Mesenchymal stem cell (in vitro differentiated cells and primary cell): ENCODE results near the gene CAVIN2.

Source experiments
- DNase-seq: peaks from one replicate; pipeline ENCODE4 v3.0.0-alpha.2; 2013
- H2AFZ ChIP-seq: one replicate; pipeline ENCODE4 v1.6.1; 2013; ENCODE audit warnings: low read depth, mild to moderate bottlenecking, control low read depth, inconsistent platforms, low read length, moderate library complexity
- H2AK5ac ChIP-seq: 2 replicates; pipeline ENCODE4 v1.6.1; 2013; ENCODE audit warnings: low read length, moderate library complexity, mild to moderate bottlenecking, inconsistent platforms; ENCODE audit not compliant: severe bottlenecking
- H2BK120ac ChIP-seq: one replicate; pipeline ENCODE4 v1.6.1; 2013; ENCODE audit warnings: low read depth, mild to moderate bottlenecking, inconsistent platforms, low read length, moderate library complexity
- H2BK12ac ChIP-seq, 2 experiments: one replicate each; pipeline ENCODE4 v1.6.1; 2013; ENCODE audit warnings: inconsistent platforms in 2 of 2, low read length in 2 of 2, mild to moderate bottlenecking in 2 of 2, moderate library complexity in 2 of 2, control low read depth in 1 of 2
- H2BK15ac ChIP-seq: one replicate; pipeline ENCODE4 v1.6.1; 2013; ENCODE audit warnings: mild to moderate bottlenecking, low read depth, inconsistent platforms; ENCODE audit not compliant: poor library complexity, severe bottlenecking
- H2BK5ac ChIP-seq: 2 replicates; pipeline ENCODE4 v1.6.1; 2013; ENCODE audit warnings: low read depth, mild to moderate bottlenecking, low read length, control low read depth, inconsistent platforms; ENCODE audit not compliant: poor library complexity, severe bottlenecking
- H3K14ac ChIP-seq, 2 experiments: one replicate each; pipeline ENCODE4 v1.6.1; 2013; ENCODE audit warnings: inconsistent platforms in 2 of 2, low read length in 2 of 2, control low read depth in 1 of 2, mild to moderate bottlenecking in 1 of 2, moderate library complexity in 1 of 2
- H3K18ac ChIP-seq, 2 experiments: one replicate each; pipeline ENCODE4 v1.6.1; 2013; ENCODE audit warnings: inconsistent platforms in 2 of 2, low read length in 2 of 2, control low read depth in 1 of 2, low read depth in 1 of 2, mild to moderate bottlenecking in 1 of 2
- H3K23ac ChIP-seq, 2 experiments: one replicate each; pipeline ENCODE4 v1.6.1; 2013; ENCODE audit warnings: inconsistent platforms in 2 of 2, low read length in 2 of 2, mild to moderate bottlenecking in 2 of 2, moderate library complexity in 2 of 2, control low read depth in 1 of 2
- H3K27ac ChIP-seq: 2 replicates; pipeline ENCODE4 v1.5.1; 2013; ENCODE audit warnings: mild to moderate bottlenecking, moderate library complexity, low read length, control low read depth, inconsistent platforms; ENCODE audit not compliant: poor library complexity, severe bottlenecking
- H3K27me3 ChIP-seq, 2 experiments: 2 replicates each; pipeline versions ENCODE4 v1.6.1 to v1.7.0; 2013; ENCODE audit warnings: low read length in 2 of 2, mild to moderate bottlenecking in 2 of 2, moderate library complexity in 2 of 2, control low read depth in 1 of 2, inconsistent platforms in 1 of 2; ENCODE audit not compliant: control insufficient read depth in 1 of 2, insufficient read depth in 1 of 2
- H3K36me3 ChIP-seq, 2 experiments: 2 replicates each; pipeline versions ENCODE4 v1.6.1 to v1.7.0; 2013; ENCODE audit warnings: low read length in 2 of 2, control low read depth in 1 of 2, inconsistent platforms in 1 of 2, low read depth in 1 of 2, mild to moderate bottlenecking in 1 of 2; ENCODE audit not compliant: insufficient read depth in 2 of 2, control insufficient read depth in 1 of 2
- H3K4ac ChIP-seq, 2 experiments: one replicate each; pipeline ENCODE4 v1.6.1; 2013; ENCODE audit warnings: inconsistent platforms in 2 of 2, low read length in 2 of 2, mild to moderate bottlenecking in 2 of 2, moderate library complexity in 2 of 2, control low read depth in 1 of 2, low read depth in 1 of 2
- H3K4me1 ChIP-seq: 2 replicates; pipeline ENCODE4 v1.6.1; 2013; ENCODE audit warnings: low read depth, low read length, control low read depth; ENCODE audit not compliant: control insufficient read depth, insufficient read depth
- H3K4me2 ChIP-seq: 2 replicates; pipeline ENCODE4 v1.6.1; 2013; ENCODE audit warnings: low read length, mild to moderate bottlenecking, inconsistent platforms; ENCODE audit not compliant: poor library complexity, severe bottlenecking
- H3K4me3 ChIP-seq, 2 experiments: 2 replicates each; pipeline versions ENCODE4 v1.5.1 to v1.7.0; 2013; ENCODE audit warnings: low read length in 2 of 2, mild to moderate bottlenecking in 2 of 2, control low read depth in 1 of 2, low read depth in 1 of 2; ENCODE audit not compliant: insufficient read depth in 1 of 2
- H3K79me1 ChIP-seq: replicated peaks from 2 replicates; pipeline ENCODE4 v1.6.1; 2013; ENCODE audit warnings: mild to moderate bottlenecking, control low read depth, low read length, inconsistent platforms; ENCODE audit not compliant: poor library complexity, severe bottlenecking
- H3K9ac ChIP-seq: 2 replicates; pipeline ENCODE4 v1.7.0; 2013; ENCODE audit warnings: mild to moderate bottlenecking, low read length, moderate library complexity
- H3K9me3 ChIP-seq: 2 replicates; pipeline ENCODE4 v1.7.0; 2013; ENCODE audit warnings: mild to moderate bottlenecking, low read length; ENCODE audit not compliant: control insufficient read depth
- H4K8ac ChIP-seq: one replicate; pipeline ENCODE4 v1.6.1; 2013; ENCODE audit warnings: inconsistent platforms, mild to moderate bottlenecking, low read length, moderate library complexity
- H4K91ac ChIP-seq: one replicate; pipeline ENCODE4 v1.6.1; 2013; ENCODE audit warnings: mild to moderate bottlenecking, low read length, inconsistent platforms
- WGBS: methylation state at CpG from one replicate; pipeline ENCODE4 v1.1.7; 2013; ENCODE audit warnings: mixed read lengths; 5-methylcytosine and 5-hydroxymethylcytosine counted together

Gene CAVIN2

DNA sequence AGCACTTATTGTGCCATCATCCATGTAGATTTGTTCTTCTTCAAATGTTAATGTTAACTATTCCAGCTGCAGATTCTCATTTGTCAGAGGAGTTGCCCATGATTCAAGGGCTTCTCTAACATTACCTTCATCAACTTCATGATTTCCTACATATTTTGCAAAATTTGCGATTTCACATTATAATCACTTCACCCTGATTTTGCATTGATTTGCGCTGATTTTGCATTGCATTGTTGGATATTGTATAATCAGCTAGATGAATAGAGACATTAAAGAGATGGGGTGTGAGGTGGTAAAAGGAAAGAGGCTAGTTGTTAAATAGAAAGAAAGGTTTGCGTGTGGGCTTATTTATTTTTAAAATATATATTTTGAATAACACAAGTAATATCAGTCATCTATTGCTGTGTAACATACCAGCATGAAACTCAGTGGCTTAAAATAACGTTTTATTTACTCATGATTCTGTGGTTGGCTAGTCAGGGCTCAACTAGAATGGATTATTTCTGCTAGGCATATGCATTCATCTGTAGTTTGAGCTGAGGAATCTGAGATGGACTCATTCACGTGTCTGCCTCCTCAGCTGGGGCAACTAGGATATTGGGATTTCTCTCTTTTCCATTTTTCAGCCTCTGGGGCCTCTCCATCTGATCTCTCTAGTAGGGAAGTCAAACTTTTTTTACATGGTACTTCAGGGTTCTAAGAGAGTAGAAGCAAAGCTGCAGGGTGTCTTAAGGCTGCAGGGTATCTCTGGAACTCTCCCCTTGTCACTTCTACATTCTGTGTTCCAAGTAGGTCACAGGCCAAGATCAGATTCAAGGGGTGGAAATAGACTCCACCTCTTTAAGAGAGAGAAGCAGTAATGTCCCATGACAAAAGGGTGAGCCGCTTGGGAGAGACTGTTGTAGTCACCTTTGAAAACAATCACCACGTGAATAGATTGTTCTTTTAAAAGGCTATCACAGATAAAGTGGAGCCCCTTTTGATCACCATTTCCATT lies 2.2 kb upstream of the CAVIN2 start:
- Histone ChIP-seq H3K9ac (no peak overlapping the region), H2BK12ac (no peak overlapping the region), H4K8ac (no peak overlapping the region), H3K4me1 (peaks cover 13% of the 10 kb centered on the region), H3K14ac (no peak overlapping the region), H2BK15ac (no peak overlapping the region), H2BK5ac (no peak overlapping the region), H2AFZ (no peak overlapping the region), H3K18ac (no peak overlapping the region), H3K23ac (no peak overlapping the region), H3K79me1 (peaks cover 4% of the 10 kb centered on the region), H3K27me3 (no peaks in the 10 kb centered on the region), H3K27ac (no peak overlapping the region), H3K4ac (no peak overlapping the region), H3K9me3 (no peaks in the 10 kb centered on the region), H4K91ac (no peak overlapping the region), H2BK120ac (no peak overlapping the region), H3K4me2 (no peak overlapping the region), H3K36me3 (no peaks in the 10 kb centered on the region), H2AK5ac (no peak overlapping the region), H3K4me3 (no peak overlapping the region)
- DNase-seq, result no peak
- 93% methylated on average over 4 of the region's 7 CpGs for WGBS

DNA sequence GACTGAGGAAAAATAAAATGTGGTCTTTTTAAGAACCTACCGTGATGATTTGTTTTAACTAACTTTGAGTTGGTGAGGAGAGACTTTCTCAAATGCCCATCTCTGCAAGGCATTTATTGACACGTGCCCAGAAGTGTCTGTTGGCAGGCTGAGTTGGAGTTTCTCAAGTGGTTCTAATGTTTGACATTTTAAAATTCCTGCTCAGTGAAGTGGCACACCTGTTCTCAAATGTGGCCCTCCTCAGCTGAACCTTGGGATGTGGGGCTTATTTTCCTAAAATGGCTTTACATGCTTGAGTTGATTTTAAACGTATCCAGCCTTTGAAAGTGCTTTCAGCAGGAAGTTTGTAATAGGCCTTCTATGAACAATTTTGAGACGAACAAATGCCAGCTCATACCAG lies 876 bp upstream of the CAVIN2 start:
- H3K18ac ChIP-seq, result no peak overlapping the region
- no peaks in the 10 kb centered on the region for H3K27me3 ChIP-seq
- no peaks in the 10 kb centered on the region for H3K36me3 ChIP-seq
- H2BK120ac ChIP-seq, result no peak overlapping the region
- H3K4me2 ChIP-seq, result peak overlapping the region; percentile 36
- peaks cover 13% of the 10 kb centered on the region for H3K4me1 ChIP-seq
- no peak overlapping the region for H4K8ac ChIP-seq
- H3K23ac ChIP-seq, result no peak overlapping the region
- H2BK5ac ChIP-seq, result no peak overlapping the region
- no peak overlapping the region for H2BK12ac ChIP-seq
- 64% methylated on average over 4 of the region's 4 CpGs for WGBS
- no peaks in the 10 kb centered on the region for H3K9me3 ChIP-seq
- peak overlapping the region; percentile 39 for H3K27ac ChIP-seq
- DNase-seq, result no peak
- H2AK5ac ChIP-seq, result peak overlapping the region; percentile 4
- H3K14ac ChIP-seq, result no peak overlapping the region
- peak overlapping the region; percentile 54 for H3K9ac ChIP-seq
- peaks cover 7% of the 10 kb centered on the region for H3K79me1 ChIP-seq
- H4K91ac ChIP-seq, result no peak overlapping the region
- no peak overlapping the region for H3K4ac ChIP-seq
- no peak overlapping the region for H2AFZ ChIP-seq
- H3K4me3 ChIP-seq, result no peak overlapping the region
- H2BK15ac ChIP-seq, result no peak overlapping the region

GRCh38 chr2:191845876-191846514 lies 893 bp downstream of the CAVIN2 start:
- Histone ChIP-seq H2BK12ac (peak overlapping the region in 1 of 2 experiments; percentile 47), H2BK120ac (peak overlapping the region; percentile 19), H3K27ac (peak overlapping the region; percentile 82), H2BK15ac (peak overlapping the region; percentile 20), H3K27me3 (no peaks in the 10 kb centered on the region), H3K4me3 (peak overlapping the region; percentile 7 to 55), H3K23ac (no peak overlapping the region), H4K8ac (peak overlapping the region; percentile 7), H3K4me2 (peak overlapping the region; percentile 58), H3K18ac (peak overlapping the region in 1 of 2 experiments; percentile 50), H2AK5ac (peak overlapping the region; percentile 24), H2AFZ (no peak overlapping the region), H3K79me1 (peaks cover 7% of the 10 kb centered on the region), H3K4me1 (peaks cover 13% of the 10 kb centered on the region), H3K36me3 (no peaks in the 10 kb centered on the region), H4K91ac (no peak overlapping the region), H3K9ac (peak overlapping the region; percentile 73), H2BK5ac (no peak overlapping the region), H3K14ac (no peak overlapping the region), H3K9me3 (no peaks in the 10 kb centered on the region), H3K4ac (peak overlapping the region; percentile 21 to 70)
- 99% methylated on average over 10 of the region's 11 CpGs for WGBS
- no peak for DNase-seq

GRCh38 chr2:191845248-191845715 lies 1.6 kb downstream of the CAVIN2 start:
- no peaks in the 10 kb centered on the region for H3K27me3 ChIP-seq
- peak overlapping the region; percentile 53 to 55 for H3K4me3 ChIP-seq
- peak overlapping the region; percentile 82 for H3K27ac ChIP-seq
- peak overlapping the region; percentile 73 for H3K4me2 ChIP-seq
- no peaks in the 10 kb centered on the region for H3K9me3 ChIP-seq
- peak overlapping the region; percentile 73 for H3K9ac ChIP-seq
- no peak overlapping the region for H4K91ac ChIP-seq
- H2BK120ac ChIP-seq, result no peak overlapping the region
- H3K14ac ChIP-seq, result peak overlapping the region in 1 of 2 experiments; percentile 75
- 68% methylated on average over 6 of the region's 9 CpGs for WGBS
- H2AFZ ChIP-seq, result peak overlapping the region; percentile 74
- H2BK15ac ChIP-seq, result peak overlapping the region; percentile 80
- no peak overlapping the region for H3K23ac ChIP-seq
- DNase-seq, result no peak
- peaks cover 7% of the 10 kb centered on the region for H3K79me1 ChIP-seq
- H4K8ac ChIP-seq, result peak overlapping the region; percentile 92
- peak overlapping the region; percentile 37 to 73 for H3K18ac ChIP-seq
- H2BK5ac ChIP-seq, result peak overlapping the region; percentile 63
- peak overlapping the region; percentile 84 for H2AK5ac ChIP-seq
- peak overlapping the region; percentile 82 to 99 for H2BK12ac ChIP-seq
- H3K4me1 ChIP-seq, result peaks cover 13% of the 10 kb centered on the region
- peak overlapping the region in 1 of 2 experiments; percentile 84 for H3K4ac ChIP-seq
- no peaks in the 10 kb centered on the region for H3K36me3 ChIP-seq
